Ishikawa (cell line): ENCODE measurements around the gene RWDD4.

ENCODE experiments used
- EGR1 ChIP-seq: IDR thresholded peaks from 2 replicates; pipeline ENCODE4 v1.6.1; 2012
- EP300 ChIP-seq: IDR thresholded peaks from 2 replicates; pipeline ENCODE4 v1.6.1; 2012; ENCODE audit warnings: borderline replicate concordance
- RAD21 ChIP-seq: IDR thresholded peaks from 2 replicates; pipeline ENCODE4 v1.6.1; 2012; ENCODE audit warnings: low read depth

GRCh38 chr4:183591301-183591700, 67.7 kb downstream of the RWDD4 start:
- no peak for TF ChIP-seq EGR1
- no peak for TF ChIP-seq RAD21
- no peak for TF ChIP-seq EP300
